GM19438 (cell line): ENCODE measurements around the gene CAMTA1.
"Not testable (repeated sequence)": the region's sequence is repeated elsewhere in the genome, so short reads cannot be mapped to it uniquely, and the experiment has no call there.

ENCODE experiments used
- ATAC-seq: cut with Tn5 transposase; IDR thresholded peaks from one replicate; pipeline ENCODE4 v1.9.1; 2021; ENCODE audit warnings: low read depth; ENCODE audit not compliant: unreplicated experiment

Gene CAMTA1

DNA sequence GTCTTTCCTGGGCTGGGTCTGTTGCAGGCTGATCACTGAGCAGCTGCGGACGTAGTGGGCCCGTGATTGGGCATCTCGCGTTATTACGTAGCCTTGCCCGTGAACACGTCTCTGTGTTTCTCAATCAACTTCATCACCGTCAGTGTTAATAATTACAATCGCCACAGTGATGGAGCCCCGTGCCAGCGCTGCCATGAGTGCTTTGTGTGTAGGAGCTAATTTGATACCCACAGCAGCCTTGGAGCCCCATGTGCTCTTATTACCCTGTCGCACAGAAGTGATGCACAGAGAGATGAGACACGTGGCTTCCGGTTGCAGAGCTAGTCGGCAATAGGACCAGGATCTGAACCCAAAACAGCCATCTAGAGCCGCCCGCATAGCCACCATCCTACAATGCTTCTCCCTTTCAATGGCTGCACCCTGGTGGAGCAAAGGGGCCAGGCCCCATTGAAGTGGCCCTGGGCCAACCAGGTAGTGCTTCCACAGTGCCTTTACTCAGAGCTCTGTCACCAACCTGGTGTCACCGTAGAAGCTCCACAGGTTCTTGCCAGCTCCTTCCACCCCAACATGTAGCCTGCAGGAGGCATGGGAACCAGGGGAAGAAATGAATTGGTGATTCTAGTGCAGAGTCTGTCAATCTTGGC is 587.3 kb downstream of the CAMTA1 start:
- ATAC-seq: no peak

DNA sequence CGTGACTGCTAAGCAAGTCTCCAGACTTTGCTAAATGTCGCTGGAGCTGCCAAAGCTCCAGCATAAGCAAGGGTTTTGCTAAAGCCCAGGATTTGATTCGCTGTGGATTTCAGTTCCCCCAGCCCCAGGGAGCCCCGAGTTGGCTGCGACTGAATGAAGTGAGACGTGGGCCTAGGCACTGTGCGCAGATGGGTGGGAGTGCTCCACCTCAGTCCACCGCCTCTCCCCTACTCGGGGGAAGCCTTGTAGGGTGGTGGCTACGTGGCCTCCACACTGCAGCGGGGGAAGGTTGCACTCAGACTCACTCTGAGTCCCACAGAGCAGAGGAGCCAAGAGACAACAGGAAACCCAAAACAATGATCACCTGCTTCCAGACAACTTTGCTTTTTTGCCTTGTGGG is 588.0 kb downstream of the CAMTA1 start:
- ATAC-seq: no peak

DNA sequence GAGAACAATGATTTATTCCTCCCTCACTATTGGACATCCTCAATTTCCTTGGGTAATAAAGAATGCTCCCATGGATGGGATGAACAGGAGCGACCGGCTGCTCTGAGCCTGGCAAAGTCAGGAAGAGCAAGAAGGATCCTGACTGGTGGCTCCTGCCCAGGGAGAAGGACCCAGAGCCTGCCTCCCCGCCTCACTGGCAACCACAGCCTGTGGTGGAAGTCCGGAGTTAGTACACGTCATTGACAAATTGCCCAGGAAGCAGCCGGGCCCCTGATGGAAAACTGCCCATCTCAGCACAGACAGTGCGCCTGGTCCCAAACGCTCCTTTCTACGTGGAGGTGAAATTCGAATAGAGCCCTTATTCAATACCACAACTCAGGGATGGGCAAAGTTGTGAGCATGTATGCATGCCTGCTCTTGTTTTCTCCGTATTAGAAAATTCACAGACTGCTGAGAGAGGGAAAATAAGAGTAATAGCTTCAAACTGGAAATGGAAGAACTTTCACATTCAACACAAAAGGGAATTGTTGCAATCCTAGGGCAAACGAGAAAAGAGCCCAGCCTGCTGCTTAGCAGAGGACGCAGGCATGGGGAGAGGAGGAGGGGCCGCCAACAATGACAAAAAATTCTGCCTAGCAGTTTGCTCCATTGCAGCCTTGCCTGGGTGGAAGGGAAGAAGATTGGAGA is 588.8 kb downstream of the CAMTA1 start:
- no peak for ATAC-seq

DNA sequence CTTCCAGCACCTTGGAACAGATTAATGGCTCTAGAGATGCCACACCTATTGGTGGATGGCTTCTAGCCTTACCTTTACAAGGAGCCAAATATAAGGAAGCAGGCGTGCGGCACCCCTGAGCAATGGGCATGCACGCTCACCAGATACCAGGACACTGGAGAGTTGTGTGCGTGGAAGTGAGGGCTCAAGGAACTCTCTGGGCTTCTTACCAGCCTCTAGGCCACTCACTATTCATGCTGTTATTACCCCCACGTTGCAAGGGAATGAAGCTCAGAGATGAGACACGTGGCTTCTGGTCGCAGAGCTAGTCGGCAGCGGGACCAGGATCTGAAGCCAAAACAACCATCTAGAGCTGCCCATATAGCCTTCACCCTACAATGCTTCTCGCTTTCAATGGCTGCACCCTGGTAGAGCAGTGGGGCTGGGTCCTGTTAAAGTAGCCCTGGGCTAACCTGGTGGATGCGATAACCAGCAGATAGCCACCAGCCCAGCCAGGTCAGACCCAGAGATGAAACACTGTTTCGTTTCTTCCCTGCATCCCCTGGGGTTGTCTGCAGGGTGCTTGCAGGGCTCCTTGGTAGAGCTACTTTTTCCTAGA is 589.4 kb downstream of the CAMTA1 start:
- no peak for ATAC-seq

DNA sequence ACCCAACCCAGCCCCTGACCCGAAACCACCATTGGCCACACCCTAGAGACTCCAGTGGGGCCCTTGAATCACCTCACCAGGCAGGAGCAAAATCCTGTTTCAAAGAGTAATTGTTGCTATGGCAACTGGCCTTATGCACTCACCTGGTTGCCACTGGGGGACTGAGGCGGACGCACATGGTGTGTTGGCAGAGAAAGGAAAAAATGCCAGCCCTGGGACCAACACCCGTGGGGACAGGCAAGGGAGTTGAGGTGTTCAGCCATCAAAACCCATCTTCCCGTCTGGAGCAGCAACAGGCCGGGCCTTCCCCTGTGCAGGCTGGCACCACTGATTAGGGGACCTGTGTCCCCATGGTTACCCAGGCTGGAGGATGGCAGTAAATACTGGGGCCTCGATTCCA is 590.1 kb downstream of the CAMTA1 start:
- ATAC-seq: no peak

DNA sequence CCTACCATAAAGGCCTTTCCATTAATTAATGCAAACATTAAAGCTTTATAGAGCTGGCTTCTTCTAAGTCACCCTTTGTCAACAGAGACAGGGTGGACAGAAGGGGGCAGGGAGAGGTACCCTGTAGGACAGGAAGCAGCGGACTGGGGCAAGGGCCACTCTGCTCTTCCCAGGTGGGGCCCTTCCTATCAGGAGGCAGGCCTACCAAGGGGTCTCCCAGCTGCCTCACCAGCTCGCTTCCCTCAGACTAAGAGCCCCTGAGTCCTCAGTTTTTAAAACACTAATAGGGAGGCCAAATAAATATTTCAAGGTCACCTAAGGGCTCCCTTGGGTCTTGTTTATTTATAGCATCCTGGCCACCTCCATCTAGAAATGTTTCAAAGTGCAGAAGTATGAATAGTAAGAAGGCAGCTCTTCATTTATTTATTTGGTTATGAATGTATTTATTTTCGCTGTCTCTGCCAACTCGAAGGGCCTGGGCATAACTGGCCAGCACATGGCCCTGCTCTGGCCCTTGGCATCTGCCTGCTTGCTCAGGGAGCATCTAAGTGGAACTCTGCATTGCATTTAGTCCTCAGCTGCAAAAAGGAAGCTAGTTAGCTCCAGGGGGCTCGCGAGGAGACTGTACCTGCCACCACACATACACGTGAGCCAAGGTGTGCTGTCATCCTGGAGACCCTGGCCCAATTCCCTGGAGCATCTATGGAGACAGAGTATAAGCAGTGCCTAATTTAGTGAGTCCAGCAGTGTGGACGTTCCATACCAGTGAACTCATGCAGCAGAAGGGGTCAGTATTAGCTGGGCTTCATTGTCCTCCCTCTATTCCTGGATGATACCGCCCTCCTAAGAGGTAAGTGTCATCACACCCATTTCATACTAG is 590.8 kb downstream of the CAMTA1 start:
- ATAC-seq: no peak

DNA sequence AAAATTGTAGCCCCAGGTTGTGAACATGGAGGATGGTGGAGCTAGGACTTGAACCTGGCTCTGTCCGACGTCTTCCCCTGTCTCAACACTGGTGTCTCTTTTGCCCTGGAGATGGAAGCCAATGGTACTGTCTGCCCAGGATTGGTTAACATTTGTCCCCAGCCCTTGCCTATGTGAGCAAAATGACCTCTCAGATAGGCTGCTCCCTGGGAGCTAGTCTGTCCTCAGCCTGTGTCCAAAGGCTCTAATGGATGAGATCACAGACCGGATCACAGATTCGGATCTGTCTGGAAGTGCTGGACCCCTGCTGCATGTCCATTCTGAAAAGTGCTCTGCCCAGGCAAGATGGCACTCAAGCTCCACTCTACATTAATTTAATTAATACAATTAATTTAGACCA is 591.4 kb downstream of the CAMTA1 start:
- ATAC-seq: no peak

DNA sequence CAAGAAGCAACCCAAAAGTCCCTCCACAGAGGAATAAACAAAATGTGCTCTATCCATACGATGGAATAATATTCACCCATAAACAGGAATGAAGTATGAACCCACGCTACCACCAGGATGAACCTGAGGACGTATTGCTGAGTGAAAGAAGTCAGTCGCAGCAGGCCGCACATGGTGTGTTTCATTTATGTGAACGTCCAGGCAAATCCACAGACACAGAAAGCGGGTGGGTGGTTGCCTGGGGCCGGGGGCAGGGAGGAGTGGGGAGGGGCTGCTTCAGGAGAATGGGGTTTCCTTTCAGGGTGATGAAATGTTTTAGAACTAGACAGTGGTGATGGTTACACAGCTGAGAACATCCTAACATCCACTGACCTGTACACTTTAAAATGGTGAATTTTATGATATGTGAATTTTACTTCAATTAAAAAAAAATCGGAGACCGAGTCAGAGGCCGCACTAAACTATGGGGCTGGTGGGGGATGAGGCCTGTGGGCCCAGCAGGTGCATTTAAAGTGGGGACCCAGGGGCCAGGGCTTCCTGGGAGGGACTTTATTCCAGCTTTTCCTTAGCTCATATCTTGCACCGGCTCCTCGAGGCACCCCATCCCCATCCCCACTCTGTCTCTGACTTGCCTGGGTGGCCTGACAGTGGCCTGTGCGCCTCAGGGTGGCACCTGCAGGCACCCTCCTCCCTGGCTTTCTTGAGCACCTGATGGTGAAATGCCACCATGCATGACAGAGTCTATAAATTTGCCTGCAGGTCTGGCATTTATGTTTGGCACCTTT is 593.3 kb downstream of the CAMTA1 start:
- ATAC-seq: no peak

DNA sequence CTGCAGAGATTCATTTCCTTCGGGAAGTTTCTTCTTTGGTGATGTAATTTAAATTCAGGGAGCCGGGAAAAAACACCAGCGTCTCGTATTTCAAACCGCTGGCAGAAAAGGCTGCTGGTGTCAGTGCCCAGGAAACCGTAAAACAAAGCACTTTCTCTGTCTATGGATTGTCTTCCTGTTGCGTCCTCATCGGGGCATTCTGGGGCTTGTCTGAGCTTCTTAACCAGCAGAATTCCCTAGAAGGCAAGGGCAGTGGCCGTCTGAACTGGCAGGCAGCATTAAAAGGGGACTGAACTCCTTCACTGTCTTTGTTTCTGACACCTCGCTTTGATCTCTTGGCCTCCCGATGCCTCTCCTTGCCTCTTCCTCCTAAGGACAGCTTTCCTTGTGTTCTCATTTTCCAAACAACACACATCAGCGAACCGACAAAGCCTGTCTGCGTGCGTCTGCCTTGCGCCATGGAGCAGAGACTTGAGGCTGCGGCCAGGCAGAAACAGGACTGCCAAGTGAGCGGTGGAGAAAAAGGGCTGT is 594.3 kb downstream of the CAMTA1 start:
- ATAC-seq: no peak

DNA sequence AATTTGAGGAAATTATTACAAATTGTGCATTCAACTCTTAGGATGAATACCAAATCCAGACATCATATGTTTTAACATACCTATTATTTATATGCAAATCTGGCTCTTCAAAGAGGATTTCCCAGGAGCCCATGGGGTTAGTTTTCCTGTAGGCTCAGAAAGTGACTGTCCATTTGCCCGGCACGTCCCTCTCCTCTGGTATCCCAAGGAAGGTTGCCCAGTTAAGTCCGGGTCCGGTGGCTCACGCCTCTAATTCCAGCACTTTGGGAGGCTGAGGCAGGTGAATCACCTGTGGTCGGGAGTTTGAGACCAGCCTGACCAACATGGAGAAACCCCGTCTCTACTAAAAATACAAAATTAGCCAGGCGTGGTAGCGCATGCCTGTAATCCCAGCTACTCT is 594.8 kb downstream of the CAMTA1 start:
- not testable (repeated sequence) for ATAC-seq

DNA sequence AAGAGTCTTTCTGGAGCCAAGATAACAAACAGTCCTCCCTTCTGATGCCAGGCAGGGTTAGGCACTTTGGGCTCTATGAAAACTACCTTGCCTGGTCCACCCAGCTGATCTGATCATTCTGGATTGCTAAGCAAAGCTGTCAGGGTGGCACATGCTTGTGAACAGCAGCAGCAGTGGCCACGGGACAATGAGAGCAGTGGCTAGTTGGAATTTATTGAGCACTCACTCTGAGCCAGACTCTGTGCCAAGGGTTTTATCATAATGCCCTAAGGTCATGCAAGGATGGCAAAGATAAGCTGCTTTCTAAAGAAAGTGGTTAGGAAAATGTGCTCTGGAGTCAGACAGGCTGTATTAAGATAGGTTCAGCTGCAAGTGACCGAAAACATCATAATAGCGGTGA is 595.5 kb downstream of the CAMTA1 start:
- no peak for ATAC-seq

DNA sequence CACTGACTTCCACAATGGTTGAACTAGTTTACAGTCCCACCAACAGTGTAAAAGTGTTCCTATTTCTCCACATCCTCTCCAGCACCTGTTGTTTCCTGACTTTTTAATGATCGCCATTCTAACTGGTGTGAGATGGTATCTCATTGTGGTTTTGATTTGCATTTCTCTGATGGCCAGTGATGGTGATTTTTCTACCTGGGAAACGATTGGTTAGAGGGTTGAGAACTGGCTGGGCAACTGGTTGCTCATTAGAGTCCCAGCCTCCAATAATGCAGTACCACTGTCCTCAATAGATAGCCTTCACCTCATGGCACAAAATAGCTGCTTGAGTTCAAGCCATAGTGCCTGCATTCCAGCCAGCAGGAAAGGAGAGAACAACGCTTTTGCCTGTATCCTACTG is 596.5 kb downstream of the CAMTA1 start:
- not testable (repeated sequence) for ATAC-seq

DNA sequence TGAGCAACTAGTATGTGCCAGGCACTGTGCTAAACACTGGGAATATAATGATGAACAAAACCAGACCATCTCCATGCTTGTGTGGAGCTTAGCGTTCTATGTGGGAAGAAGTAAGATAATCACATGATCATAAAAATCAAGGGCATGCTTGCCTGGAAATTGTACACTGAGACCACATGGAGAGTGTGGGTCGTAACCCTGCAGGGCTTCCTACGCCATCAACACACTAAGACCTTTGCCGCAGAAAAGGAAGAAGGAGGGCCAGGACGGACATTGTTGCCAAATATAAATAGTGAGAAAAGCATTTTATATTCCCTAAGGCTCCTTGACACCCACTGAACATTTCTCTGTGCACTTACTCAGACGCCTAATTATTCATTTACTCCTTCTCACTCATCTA is 597.7 kb downstream of the CAMTA1 start:
- ATAC-seq: no peak

DNA sequence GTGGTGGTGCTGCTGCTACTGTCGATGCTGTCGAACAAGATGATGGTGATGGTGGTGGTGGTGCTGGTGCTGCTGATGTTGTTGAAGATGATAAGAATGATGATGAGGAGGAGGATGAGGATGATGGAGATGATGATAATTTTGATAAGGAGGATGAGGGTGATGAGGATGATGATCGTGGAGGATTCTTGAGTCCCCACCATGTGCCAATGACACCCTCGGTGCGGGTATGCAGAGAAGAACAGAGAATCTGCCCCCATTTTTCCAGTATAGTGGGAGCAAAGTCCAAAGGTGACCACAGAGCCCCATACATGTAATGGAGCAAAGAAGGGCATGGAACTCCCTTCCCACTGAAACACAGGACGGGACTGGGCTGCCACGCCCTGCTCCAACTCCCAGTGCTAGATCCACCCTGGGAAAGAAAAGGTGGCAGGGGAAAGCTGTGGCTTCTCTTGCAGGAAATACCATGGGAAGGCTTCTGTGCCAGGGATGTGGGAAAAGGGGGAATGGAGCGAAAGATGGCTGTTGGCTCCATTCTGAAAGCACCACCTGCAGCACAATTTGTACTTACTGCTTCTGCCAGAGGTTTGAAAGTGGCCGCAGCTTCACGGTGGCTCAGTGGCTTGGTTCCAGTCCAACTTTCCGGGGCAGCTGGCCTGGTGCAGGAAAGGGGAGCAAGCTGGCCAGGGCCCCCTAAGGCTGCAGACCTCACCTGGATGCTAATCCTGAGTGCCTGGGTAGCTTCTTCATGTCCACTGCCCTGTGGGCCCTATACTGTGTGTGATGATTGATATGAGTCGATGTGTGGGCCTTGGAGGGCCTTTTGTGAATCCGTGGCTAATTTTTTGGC is 598.6 kb downstream of the CAMTA1 start:
- no peak for ATAC-seq

DNA sequence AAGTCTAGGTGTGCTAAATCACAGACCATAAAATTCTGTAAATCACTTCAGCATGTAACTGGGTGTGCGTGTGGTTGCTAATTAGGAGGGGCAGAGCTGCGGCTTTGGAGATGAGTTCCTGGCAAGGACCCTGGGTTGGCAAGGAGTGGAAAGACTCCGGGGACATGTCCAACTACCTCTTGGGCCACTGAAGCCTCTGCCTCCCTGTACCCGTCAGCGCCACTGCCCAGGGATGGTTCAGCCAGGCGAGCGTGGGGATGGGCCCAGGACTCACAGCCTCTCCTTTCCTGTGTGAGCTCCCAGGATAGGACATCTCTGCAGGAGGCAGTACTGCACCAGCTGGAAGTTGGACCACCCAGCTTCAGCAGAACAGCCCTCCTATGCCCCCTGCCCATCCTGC is 599.4 kb downstream of the CAMTA1 start:
- no peak for ATAC-seq

DNA sequence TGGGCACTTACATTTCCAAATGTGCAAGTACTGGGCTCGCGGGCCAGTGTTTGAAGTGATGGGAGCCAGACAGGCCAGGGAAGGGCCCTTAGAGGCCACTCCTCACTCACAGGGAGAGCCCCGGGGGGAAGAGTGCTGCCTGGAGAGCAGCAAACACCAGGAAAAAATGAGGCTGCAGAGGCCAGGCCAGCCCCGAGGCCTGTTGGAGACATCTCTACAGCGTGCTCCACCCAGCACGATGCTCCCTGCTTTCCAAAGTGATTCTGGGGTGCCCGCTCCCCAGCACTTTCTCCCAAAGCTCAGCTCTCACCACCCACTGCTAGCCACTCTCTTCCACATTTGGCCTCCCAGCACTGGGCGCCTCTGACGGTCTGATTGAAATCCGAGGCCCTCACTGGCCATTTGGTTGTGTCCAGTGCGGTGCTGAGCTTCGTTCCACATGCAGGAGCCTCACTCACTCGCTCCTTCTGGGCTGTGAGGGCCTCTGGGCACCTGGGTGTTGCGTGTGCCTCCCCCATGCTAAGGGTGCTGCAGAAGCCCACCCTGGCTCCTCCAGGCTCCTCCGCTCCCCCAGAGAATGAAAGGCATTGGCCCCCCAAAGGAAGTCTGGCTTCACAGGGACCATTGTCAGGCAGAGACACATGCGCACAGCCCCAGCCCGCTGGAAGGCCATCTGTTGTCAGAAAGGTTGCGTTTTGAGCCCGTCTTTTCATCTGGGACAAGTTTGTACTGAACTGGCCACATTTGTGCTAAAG is 600.4 kb downstream of the CAMTA1 start:
- ATAC-seq: no peak

DNA sequence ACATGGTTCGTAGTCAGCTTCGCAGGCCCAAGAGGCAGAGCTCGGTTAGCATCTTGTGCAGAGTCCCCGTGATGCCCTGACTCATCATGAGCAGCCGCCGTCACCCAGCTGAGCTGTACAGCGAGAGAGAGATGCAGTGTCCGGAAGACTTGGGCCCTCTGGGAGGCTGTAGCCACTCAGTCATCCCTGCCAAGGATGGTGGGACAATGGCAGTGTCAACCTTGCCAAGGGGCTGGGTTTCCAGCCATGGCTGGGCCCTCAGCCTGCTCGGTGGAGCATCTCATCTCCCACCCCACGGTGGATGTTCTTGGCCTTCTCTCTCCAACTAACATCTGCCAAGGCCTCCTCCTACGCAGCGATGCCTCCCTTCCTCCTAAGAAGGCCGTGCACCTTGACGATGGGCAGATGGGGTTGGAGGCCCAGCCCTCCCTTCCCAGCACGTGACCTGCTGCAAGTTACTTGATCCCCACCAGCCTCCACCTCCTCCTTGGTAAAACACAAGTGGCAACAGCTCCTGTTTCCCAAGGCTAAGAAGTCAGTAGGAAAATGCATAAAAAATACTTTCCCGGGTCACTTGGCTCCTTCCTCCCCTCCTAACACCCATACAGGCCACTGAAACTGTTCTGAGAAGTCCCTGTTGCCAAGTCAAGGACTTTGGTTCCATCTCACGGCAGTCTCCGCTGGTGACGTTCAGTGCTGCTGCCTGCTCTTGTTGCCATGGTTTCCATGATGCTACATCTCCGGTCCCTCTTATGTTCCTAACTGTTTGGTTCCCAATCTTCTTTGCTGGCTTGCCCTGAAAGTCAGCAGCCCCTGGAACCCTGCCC is 601.2 kb downstream of the CAMTA1 start:
- ATAC-seq: no peak
